OCI-LY3 (cell line): ENCODE data around the gene KCNK5.

Source experiments
- EZH2phosphoT487 ChIP-seq: fragments of 200-600 bp; shearing (Covaris generic); IDR thresholded peaks from 2 replicates; pipeline ENCODE4 v1.6.1; 2018; ENCODE audit warnings: antibody characterized with exemption, mixed run types, low read depth
- TF ChIP-seq, protein P1 (sequence below): fragments of 200-600, 300-600 bp; sonication (generic); IDR thresholded peaks from 2 replicates; pipeline ENCODE4 v1.5.1; 2014; ENCODE audit warnings: antibody characterized with exemption, low read length, low read depth

GRCh38 chr6:39197521-39197920 is 31.8 kb downstream of the KCNK5 start:
- TF ChIP-seq, protein P1, sequence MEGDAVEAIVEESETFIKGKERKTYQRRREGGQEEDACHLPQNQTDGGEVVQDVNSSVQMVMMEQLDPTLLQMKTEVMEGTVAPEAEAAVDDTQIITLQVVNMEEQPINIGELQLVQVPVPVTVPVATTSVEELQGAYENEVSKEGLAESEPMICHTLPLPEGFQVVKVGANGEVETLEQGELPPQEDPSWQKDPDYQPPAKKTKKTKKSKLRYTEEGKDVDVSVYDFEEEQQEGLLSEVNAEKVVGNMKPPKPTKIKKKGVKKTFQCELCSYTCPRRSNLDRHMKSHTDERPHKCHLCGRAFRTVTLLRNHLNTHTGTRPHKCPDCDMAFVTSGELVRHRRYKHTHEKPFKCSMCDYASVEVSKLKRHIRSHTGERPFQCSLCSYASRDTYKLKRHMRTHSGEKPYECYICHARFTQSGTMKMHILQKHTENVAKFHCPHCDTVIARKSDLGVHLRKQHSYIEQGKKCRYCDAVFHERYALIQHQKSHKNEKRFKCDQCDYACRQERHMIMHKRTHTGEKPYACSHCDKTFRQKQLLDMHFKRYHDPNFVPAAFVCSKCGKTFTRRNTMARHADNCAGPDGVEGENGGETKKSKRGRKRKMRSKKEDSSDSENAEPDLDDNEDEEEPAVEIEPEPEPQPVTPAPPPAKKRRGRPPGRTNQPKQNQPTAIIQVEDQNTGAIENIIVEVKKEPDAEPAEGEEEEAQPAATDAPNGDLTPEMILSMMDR, result no peak
- no peak for TF ChIP-seq EZH2phosphoT487
